NCI-H146 (cell line): Measurements from ENCODE around the gene VWCE.
"Not testable (repeated sequence)": the region's sequence is repeated elsewhere in the genome, so short reads cannot be mapped to it uniquely, and the experiment has no call there.

Source experiments
- DNase-seq: peaks from one replicate; lab custom pipeline; 2025; lab: John Stamatoyannopoulos, UW

Gene VWCE

DNA sequence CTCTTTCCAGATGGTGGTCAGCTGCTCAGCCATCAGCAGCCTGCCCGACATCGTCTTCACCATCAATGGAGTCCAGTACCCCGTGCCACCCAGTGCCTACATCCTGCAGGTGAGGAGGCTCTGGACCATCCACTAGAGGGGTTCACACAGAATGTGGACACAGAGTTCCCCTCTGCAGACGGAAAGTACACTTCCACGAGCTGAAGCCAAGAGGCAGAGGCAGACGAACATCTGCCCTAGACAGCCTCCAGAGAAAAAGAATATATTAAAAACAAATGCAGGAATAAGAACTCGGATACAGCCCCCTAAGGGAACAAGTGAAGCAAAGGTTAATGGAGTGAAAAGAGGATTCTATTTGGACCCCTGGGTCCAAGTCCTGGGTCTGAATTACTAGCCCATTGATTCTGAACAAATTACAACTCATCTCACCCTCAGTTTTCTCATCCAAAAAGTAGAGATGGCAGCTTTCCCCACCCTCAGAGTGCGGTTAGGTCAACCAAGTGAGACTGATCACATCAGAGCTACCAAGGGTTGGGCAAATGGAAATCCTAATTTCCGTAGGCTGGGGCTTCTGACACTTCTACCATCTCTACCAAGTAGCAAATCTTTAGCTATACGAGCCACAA, 83.7 kb downstream of the VWCE start:
- not testable (repeated sequence) for DNase-seq

DNA sequence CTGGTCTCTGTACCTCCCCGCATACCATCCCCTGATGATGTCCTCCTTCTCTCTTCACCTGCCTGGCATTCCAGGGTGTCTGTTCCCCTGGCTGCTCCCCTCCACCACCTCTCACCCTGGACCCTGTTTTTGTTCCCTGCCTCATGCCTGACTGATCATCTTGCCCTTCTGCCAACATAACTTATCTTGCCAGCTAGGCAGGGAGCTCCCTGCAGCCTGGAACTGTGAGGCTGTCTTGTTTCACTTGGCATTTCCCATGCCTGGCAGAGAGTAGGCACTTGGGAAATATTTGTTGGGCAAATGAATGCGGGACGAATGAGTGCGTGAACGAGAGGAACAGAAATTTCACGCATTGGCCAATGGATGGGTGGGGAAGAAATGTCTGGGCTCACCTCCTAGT, 84.5 kb downstream of the VWCE start:
- not testable (repeated sequence) for DNase-seq
